ENCODE results near the gene PIEZO1. TPM values are rescaled to one million over a fixed set of nuclear protein-coding genes. Genes with fewer than 3 reads are reported as not detected.

Gene PIEZO1
- total RNA-seq, 1 donor: 197 TPM

- no peak for TF ChIP-seq CTCF (IDR thresholded peaks at IDR 0.05; ENCODE audit: insufficient read depth, low read depth, low read length)
Observed at GRCh38 chr16:88787579-88788314, 2.7 kb upstream of the PIEZO1 start.

GRCh38 chr16:88784856-88785105 lies 239 bp downstream of the PIEZO1 start:
- no peak for DNase-seq (ENCODE audit: low read depth)
- peak overlapping the region; percentile 72 for H3K4me3 ChIP-seq (ENCODE audit: low read depth, low read length)
- no peak for TF ChIP-seq CTCF (IDR thresholded peaks at IDR 0.05; ENCODE audit: insufficient read depth, low read depth, low read length)

More at GRCh38 chr16:88787579-88788314, 2.7 kb upstream of the PIEZO1 start:
- no peak overlapping the region for H3K4me3 ChIP-seq (ENCODE audit: low read depth, low read length)
- no peak for DNase-seq (ENCODE audit: low read depth)

- DNase-seq (ENCODE audit: low read depth): peak; percentile 88
- H3K4me3 ChIP-seq (ENCODE audit: low read depth, low read length): peak overlapping the region; percentile 72
- peak; percentile 68 for TF ChIP-seq CTCF (IDR thresholded peaks at IDR 0.05; ENCODE audit: insufficient read depth, low read depth, low read length)
Observed at GRCh38 chr16:88784074-88784855, 755 bp downstream of the PIEZO1 start.

- H3K4me3 ChIP-seq (ENCODE audit: low read depth, low read length): peak overlapping the region; percentile 72
- DNase-seq (ENCODE audit: low read depth): peak; percentile 75
- TF ChIP-seq CTCF (IDR thresholded peaks at IDR 0.05; ENCODE audit: insufficient read depth, low read depth, low read length): no peak
Observed at GRCh38 chr16:88783391-88784073, 1.5 kb downstream of the PIEZO1 start.

- no peak for TF ChIP-seq CTCF (IDR thresholded peaks at IDR 0.05; ENCODE audit: insufficient read depth, low read depth, low read length)
- H3K4me3 ChIP-seq (ENCODE audit: low read depth, low read length): peak overlapping the region; percentile 72
- DNase-seq (ENCODE audit: low read depth): peak; percentile 59
Observed at GRCh38 chr16:88782454-88783390, 2.3 kb downstream of the PIEZO1 start.

Measured in fibroblast of villous mesenchyme (primary cell).